Measurements from ENCODE around the gene MAN1A1.

Gene MAN1A1

DNA sequence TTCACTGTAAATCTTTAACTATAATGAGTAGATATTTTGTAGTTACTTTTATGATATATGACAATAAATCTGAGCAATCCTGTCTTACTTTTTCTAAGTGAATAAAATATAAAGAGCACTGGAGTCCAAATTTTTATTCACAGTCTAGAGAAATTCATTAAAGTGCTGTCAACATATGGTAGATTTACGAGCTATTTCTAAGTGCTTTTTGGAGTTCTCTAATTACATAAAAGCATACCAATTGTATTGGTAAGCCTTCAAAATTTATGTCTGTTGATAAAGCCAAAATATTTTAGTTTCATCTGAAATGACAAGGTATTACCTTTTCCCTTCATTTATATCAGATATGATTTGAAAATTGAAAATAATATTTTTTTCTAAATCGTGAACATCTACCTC, 75.4 kb downstream of the MAN1A1 start:
- no CpG with 5 or more reads among the region's 2 CpGs for WGBS, 2 donors (ENCODE audit: extremely low coverage in 2 of 2, insufficient read length in 2 of 2, insufficient replicate concordance in 1 of 2)
- Histone ChIP-seq H2AFZ (ENCODE audit: low read length) (no peak overlapping the region), H4K8ac (ENCODE audit: low read depth, low read length) (no peak overlapping the region), H3K27me3 (ENCODE audit: control insufficient read depth in 3 of 3, insufficient read depth in 3 of 3, low read depth in 1 of 3, low read length in 3 of 3) (no peaks in the 10 kb centered on the region), H2BK15ac (ENCODE audit: low read length) (no peak overlapping the region), H2BK120ac (ENCODE audit: low read depth, low read length) (no peak overlapping the region), H3K4me2 (ENCODE audit: insufficient read depth, low read length, poor library complexity, severe bottlenecking) (no peak overlapping the region), H2AK5ac (ENCODE audit: low read depth, low read length) (no peak overlapping the region), H3K9ac (ENCODE audit: low read depth, low read length, poor library complexity) (no peak overlapping the region), H3K27ac (replicated peaks; ENCODE audit: low read length) (no peak overlapping the region), H3K4ac (ENCODE audit: low read length) (no peak overlapping the region), H3K14ac (ENCODE audit: low read length) (no peak overlapping the region), H3K36me3 (replicated peaks in 1 of 2; ENCODE audit: control insufficient read depth in 2 of 2, insufficient read depth in 2 of 2, low read length in 2 of 2) (no peaks in the 10 kb centered on the region), H2BK12ac (ENCODE audit: low read length) (no peak overlapping the region), H3K18ac (ENCODE audit: low read length) (no peak overlapping the region), H2BK5ac (ENCODE audit: low read length) (no peak overlapping the region), H3K79me1 (ENCODE audit: low read depth, low read length) (no peaks in the 10 kb centered on the region), H3K4me3 (ENCODE audit: low read length in 2 of 2) (no peak overlapping the region), H3K9me3 (replicated peaks in 1 of 2; ENCODE audit: control insufficient read depth in 2 of 2, insufficient read depth in 1 of 2, low read depth in 1 of 2, low read length in 2 of 2) (peaks cover 4 to 12% of the 10 kb centered on the region in 2 donors), H4K91ac (ENCODE audit: low read depth, low read length, poor library complexity) (no peak overlapping the region), H3K4me1 (ENCODE audit: control insufficient read depth in 2 of 2, insufficient read depth in 1 of 2, low read depth in 1 of 2, low read length in 2 of 2) (peaks cover 0 to 3% of the 10 kb centered on the region in 2 donors), H3K23ac (ENCODE audit: low read depth, low read length, poor library complexity) (no peak overlapping the region)
- no peak for DNase-seq (ENCODE audit: low spot score)

- Histone ChIP-seq H3K4me3 (ENCODE audit: low read length in 2 of 2) (no peak overlapping the region), H3K9ac (ENCODE audit: low read depth, low read length, poor library complexity) (no peak overlapping the region), H2BK120ac (ENCODE audit: low read depth, low read length) (no peak overlapping the region), H4K91ac (ENCODE audit: low read depth, low read length, poor library complexity) (no peak overlapping the region), H3K18ac (ENCODE audit: low read length) (no peak overlapping the region), H3K36me3 (replicated peaks in 1 of 2; ENCODE audit: control insufficient read depth in 2 of 2, insufficient read depth in 2 of 2, low read length in 2 of 2) (no peaks in the 10 kb centered on the region), H2BK15ac (ENCODE audit: low read length) (no peak overlapping the region), H4K8ac (ENCODE audit: low read depth, low read length) (no peak overlapping the region), H3K27ac (replicated peaks; ENCODE audit: low read length) (no peak overlapping the region), H3K27me3 (ENCODE audit: control insufficient read depth in 3 of 3, insufficient read depth in 3 of 3, low read depth in 1 of 3, low read length in 3 of 3) (no peaks in the 10 kb centered on the region), H3K79me1 (ENCODE audit: low read depth, low read length) (no peaks in the 10 kb centered on the region), H2BK5ac (ENCODE audit: low read length) (no peak overlapping the region), H3K4me1 (ENCODE audit: control insufficient read depth in 2 of 2, insufficient read depth in 1 of 2, low read depth in 1 of 2, low read length in 2 of 2) (peaks cover 0 to 1% of the 10 kb centered on the region in 2 donors), H3K14ac (ENCODE audit: low read length) (no peak overlapping the region), H3K9me3 (replicated peaks in 1 of 2; ENCODE audit: control insufficient read depth in 2 of 2, insufficient read depth in 1 of 2, low read depth in 1 of 2, low read length in 2 of 2) (peaks cover 4 to 12% of the 10 kb centered on the region in 2 donors), H3K4me2 (ENCODE audit: insufficient read depth, low read length, poor library complexity, severe bottlenecking) (no peak overlapping the region), H3K23ac (ENCODE audit: low read depth, low read length, poor library complexity) (no peak overlapping the region), H2AK5ac (ENCODE audit: low read depth, low read length) (no peak overlapping the region), H2BK12ac (ENCODE audit: low read length) (no peak overlapping the region), H3K4ac (ENCODE audit: low read length) (no peak overlapping the region), H2AFZ (ENCODE audit: low read length) (no peak overlapping the region)
- no peak for DNase-seq (ENCODE audit: low spot score)
- WGBS, 2 donors (ENCODE audit: extremely low coverage in 2 of 2, insufficient read length in 2 of 2, insufficient replicate concordance in 1 of 2) = no CpG with 5 or more reads among the region's 1 CpG
Observed at GRCh38 chr6:119273272-119274196, 76.0 kb downstream of the MAN1A1 start.

GRCh38 chr6:119270545-119270944, 79.0 kb downstream of the MAN1A1 start:
- H3K9me3 ChIP-seq (replicated peaks in 1 of 2; ENCODE audit: control insufficient read depth in 2 of 2, insufficient read depth in 1 of 2, low read depth in 1 of 2, low read length in 2 of 2) = peaks cover 2 to 12% of the 10 kb centered on the region in 2 donors
- no peaks in the 10 kb centered on the region for H3K36me3 ChIP-seq (replicated peaks in 1 of 2; ENCODE audit: control insufficient read depth in 2 of 2, insufficient read depth in 2 of 2, low read length in 2 of 2)
- H2BK120ac ChIP-seq (ENCODE audit: low read depth, low read length) = no peak overlapping the region
- no peak overlapping the region for H2BK15ac ChIP-seq (ENCODE audit: low read length)
- H3K27me3 ChIP-seq (ENCODE audit: control insufficient read depth in 3 of 3, insufficient read depth in 3 of 3, low read depth in 1 of 3, low read length in 3 of 3) = no peaks in the 10 kb centered on the region
- H4K8ac ChIP-seq (ENCODE audit: low read depth, low read length) = no peak overlapping the region
- no peak for DNase-seq (ENCODE audit: low spot score)
- H3K9ac ChIP-seq (ENCODE audit: low read depth, low read length, poor library complexity) = no peak overlapping the region
- no peak overlapping the region for H2AK5ac ChIP-seq (ENCODE audit: low read depth, low read length)
- no peak overlapping the region for H3K27ac ChIP-seq (replicated peaks; ENCODE audit: low read length)
- H3K14ac ChIP-seq (ENCODE audit: low read length) = no peak overlapping the region
- H3K4me2 ChIP-seq (ENCODE audit: insufficient read depth, low read length, poor library complexity, severe bottlenecking) = no peak overlapping the region
- no peak overlapping the region for H3K23ac ChIP-seq (ENCODE audit: low read depth, low read length, poor library complexity)
- no peak overlapping the region for H2BK12ac ChIP-seq (ENCODE audit: low read length)
- H2AFZ ChIP-seq (ENCODE audit: low read length) = no peak overlapping the region
- no peaks in the 10 kb centered on the region for H3K79me1 ChIP-seq (ENCODE audit: low read depth, low read length)
- no peak overlapping the region for H3K4ac ChIP-seq (ENCODE audit: low read length)
- no peaks in the 10 kb centered on the region for H3K4me1 ChIP-seq (ENCODE audit: control insufficient read depth in 2 of 2, insufficient read depth in 1 of 2, low read depth in 1 of 2, low read length in 2 of 2)
- H4K91ac ChIP-seq (ENCODE audit: low read depth, low read length, poor library complexity) = no peak overlapping the region
- H3K4me3 ChIP-seq (ENCODE audit: low read length in 2 of 2) = no peak overlapping the region
- no peak overlapping the region for H2BK5ac ChIP-seq (ENCODE audit: low read length)
- no peak overlapping the region for H3K18ac ChIP-seq (ENCODE audit: low read length)
- WGBS, 2 donors (ENCODE audit: extremely low coverage in 2 of 2, insufficient read length in 2 of 2, insufficient replicate concordance in 1 of 2) = no CpG with 5 or more reads among the region's 3 CpGs

DNA sequence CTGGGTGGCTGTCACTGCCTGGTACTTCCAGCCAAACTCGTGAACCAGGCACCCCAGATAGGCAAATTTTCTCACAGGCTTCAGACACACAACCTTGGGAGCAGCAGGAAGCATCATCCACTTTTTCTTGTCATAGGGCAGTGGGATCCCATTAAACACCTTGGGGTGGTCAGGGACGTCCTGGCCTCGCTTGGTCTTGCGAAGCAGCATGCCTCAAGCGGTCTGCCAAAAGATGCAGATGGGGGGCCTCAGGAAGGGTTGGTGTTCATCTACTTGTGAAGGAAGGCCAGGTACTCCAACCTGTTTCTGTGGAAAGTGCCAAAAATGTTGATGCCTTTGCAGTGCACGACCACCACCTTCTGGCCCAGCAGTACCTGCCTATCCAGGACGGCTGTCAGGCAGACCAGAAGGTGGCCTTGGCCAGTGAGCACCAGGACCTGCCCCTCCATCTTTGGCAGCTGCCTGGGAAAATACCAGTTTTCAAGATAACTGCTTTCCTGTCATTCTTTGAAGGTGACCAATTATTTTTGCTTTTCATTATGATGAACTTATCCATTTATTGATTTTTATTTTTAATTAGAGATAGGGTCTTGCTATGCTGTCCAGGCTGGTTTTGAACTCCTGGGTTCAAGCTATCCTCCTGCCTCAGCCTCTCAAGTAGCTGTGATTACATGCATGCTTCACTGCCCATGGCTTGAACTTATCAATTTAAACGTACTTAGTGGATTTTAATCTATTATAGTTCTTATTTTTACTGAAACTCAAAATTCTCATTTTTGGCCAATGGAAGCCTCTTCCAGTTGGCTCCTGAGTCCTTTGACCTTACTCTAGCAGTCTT, 80.1 kb downstream of the MAN1A1 start:
- peak overlapping the region in 1 of 2 donors; percentile 64 for H3K4me3 ChIP-seq (ENCODE audit: low read length in 2 of 2)
- H3K4ac ChIP-seq (ENCODE audit: low read length) = no peak overlapping the region
- no CpG with 5 or more reads among the region's 8 CpGs for WGBS, 2 donors (ENCODE audit: extremely low coverage in 2 of 2, insufficient read length in 2 of 2, insufficient replicate concordance in 1 of 2)
- H3K4me1 ChIP-seq (ENCODE audit: control insufficient read depth in 2 of 2, insufficient read depth in 1 of 2, low read depth in 1 of 2, low read length in 2 of 2) = no peaks in the 10 kb centered on the region
- no peak overlapping the region for H2BK5ac ChIP-seq (ENCODE audit: low read length)
- H3K9me3 ChIP-seq (replicated peaks in 1 of 2; ENCODE audit: control insufficient read depth in 2 of 2, insufficient read depth in 1 of 2, low read depth in 1 of 2, low read length in 2 of 2) = peaks cover 2 to 12% of the 10 kb centered on the region in 2 donors
- H3K18ac ChIP-seq (ENCODE audit: low read length) = no peak overlapping the region
- H3K27me3 ChIP-seq (ENCODE audit: control insufficient read depth in 3 of 3, insufficient read depth in 3 of 3, low read depth in 1 of 3, low read length in 3 of 3) = no peaks in the 10 kb centered on the region
- H3K14ac ChIP-seq (ENCODE audit: low read length) = no peak overlapping the region
- H2BK12ac ChIP-seq (ENCODE audit: low read length) = no peak overlapping the region
- DNase-seq (ENCODE audit: low spot score) = no peak
- H3K27ac ChIP-seq (replicated peaks; ENCODE audit: low read length) = no peak overlapping the region
- no peak overlapping the region for H3K23ac ChIP-seq (ENCODE audit: low read depth, low read length, poor library complexity)
- no peaks in the 10 kb centered on the region for H3K36me3 ChIP-seq (replicated peaks in 1 of 2; ENCODE audit: control insufficient read depth in 2 of 2, insufficient read depth in 2 of 2, low read length in 2 of 2)
- H3K79me1 ChIP-seq (ENCODE audit: low read depth, low read length) = no peaks in the 10 kb centered on the region
- no peak overlapping the region for H4K8ac ChIP-seq (ENCODE audit: low read depth, low read length)
- H2AK5ac ChIP-seq (ENCODE audit: low read depth, low read length) = no peak overlapping the region
- no peak overlapping the region for H4K91ac ChIP-seq (ENCODE audit: low read depth, low read length, poor library complexity)
- no peak overlapping the region for H2BK15ac ChIP-seq (ENCODE audit: low read length)
- H2BK120ac ChIP-seq (ENCODE audit: low read depth, low read length) = no peak overlapping the region
- H3K4me2 ChIP-seq (ENCODE audit: insufficient read depth, low read length, poor library complexity, severe bottlenecking) = no peak overlapping the region
- no peak overlapping the region for H3K9ac ChIP-seq (ENCODE audit: low read depth, low read length, poor library complexity)
- no peak overlapping the region for H2AFZ ChIP-seq (ENCODE audit: low read length)
